ENCODE data around the gene CACNA1C.
A peak's percentile ranks its signal among the peaks of the same experiment; 100 is the strongest.

Gene CACNA1C

DNA sequence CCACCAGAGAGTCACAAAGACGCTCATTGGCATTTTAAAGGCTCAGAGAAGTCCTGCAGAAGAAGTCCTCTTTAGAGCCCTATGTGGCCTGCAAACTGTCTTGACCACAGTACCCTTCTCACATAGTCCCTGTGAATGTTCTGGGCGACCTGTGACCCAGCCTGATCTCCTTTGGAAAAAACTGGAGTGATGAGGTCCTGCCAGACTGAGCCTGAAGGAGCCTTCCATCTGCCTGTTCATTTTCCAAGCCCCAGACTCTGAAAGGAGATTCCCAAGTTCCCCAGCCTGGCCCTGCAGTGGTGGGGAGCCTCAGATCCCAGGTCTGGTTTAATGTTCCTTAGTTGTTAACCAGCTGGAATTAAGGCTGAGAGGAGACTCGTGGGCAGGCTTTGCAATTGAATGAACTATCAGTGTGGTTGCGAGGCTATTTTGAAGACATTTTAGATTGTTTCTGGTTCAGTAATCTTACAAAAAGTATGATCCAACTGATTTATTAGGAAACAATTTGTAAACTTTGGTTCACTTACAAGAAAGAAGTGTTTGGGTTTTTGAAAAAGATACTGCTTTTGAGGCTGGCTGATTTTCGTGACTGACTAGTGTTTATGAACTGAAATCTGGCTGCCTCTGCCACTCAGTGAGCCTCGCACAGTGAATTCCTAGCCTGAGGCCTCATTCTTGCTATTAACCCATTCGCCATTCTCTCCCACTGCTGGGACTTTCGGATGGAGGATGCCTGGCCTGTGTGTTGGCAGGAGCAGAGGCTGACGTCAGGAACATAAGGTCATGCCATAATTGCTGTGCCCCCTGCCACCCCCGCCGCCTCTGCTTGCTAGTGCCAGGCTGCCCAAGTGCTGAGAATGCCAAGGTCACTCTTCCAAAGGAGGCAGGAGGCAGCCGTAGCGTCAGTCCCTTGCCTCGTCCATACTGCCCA, 249.0 kb downstream of the CACNA1C start:
- DNase-seq: no peak

- no peak for DNase-seq
Measured at GRCh38 chr12:2302711-2303580, 250.2 kb downstream of the CACNA1C start.

DNA sequence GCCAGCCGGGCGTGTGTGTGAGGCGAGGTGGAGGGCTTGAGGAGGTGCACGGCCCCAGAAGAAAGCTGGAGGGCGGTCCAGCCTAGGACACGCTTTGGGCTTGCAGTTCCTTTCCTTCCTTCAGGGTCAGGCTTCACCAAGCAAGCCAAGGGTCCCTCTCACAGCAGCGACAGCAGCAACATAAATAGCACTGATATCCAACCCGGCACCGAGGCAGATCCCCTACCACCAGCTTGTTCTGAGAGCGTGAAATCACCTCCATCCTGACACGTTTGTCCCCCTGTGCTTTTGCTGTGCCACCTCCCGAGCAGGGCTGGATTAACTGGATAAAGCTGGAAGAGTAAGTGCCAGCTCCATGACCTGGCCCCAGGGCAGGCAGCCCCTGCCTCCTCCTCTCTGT, 251.4 kb downstream of the CACNA1C start:
- DNase-seq: no peak

DNA sequence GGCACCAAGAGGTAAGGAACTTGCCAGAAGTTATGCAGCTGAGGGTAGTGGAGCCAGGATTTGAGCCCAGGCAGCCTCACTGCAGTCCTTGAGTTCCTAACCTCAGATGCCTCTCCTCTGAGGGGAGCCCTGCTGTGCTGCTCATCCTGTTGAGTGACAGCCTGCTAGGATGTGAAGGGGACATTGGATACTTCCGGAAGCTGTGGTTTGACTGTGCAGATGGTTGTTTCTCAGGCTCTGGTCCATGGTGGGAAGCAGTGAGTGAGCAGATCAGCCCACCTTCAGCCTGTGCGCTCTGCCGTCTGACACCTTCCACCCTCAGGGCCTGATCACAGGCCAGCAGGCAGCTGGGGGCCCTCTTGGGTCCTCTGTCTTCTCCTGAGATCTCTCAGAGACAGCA, 253.2 kb downstream of the CACNA1C start:
- DNase-seq: no peak

DNA sequence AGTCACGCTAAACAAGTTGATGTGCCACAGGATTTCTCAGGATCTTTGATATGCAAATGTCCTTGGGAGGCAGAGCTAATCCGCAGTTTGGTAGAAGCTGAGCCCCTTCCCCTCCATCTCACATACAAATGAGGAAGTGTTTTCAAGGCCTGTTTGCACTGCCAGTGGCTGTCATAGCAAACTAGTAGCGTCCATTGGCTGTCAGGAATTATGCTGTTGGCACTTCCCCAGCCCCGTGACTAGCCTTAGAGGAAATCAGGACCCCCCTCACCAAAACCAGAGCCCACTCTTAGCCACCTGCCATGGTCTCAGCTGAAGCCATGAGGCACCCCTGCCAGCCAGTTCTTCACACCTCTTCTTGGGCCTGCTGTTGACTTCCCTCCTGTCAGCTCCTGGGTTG, 253.9 kb downstream of the CACNA1C start:
- DNase-seq: no peak

DNA sequence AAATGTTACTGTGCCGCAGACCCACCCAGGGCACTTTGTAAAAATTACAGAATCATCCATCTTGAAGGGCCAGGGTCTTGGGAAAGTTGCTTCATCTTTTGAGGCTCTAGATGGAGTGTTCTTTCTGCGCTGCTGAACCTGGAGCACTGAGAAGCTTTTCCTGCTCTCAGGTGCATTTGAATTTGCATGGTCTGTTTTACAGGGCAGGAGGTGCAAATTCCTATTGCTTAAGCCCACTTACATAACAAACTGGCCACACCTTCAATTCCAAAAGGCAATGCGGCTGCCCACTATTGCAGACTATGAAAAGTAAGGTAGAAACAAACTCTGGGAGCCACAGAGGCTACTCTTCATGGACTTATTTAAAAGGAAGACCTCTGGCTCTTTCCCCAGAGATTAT, 254.8 kb downstream of the CACNA1C start:
- DNase-seq: no peak

- DNase-seq: peak; percentile 20
Measured at GRCh38 chr12:2309647-2310046, 256.9 kb downstream of the CACNA1C start.

DNA sequence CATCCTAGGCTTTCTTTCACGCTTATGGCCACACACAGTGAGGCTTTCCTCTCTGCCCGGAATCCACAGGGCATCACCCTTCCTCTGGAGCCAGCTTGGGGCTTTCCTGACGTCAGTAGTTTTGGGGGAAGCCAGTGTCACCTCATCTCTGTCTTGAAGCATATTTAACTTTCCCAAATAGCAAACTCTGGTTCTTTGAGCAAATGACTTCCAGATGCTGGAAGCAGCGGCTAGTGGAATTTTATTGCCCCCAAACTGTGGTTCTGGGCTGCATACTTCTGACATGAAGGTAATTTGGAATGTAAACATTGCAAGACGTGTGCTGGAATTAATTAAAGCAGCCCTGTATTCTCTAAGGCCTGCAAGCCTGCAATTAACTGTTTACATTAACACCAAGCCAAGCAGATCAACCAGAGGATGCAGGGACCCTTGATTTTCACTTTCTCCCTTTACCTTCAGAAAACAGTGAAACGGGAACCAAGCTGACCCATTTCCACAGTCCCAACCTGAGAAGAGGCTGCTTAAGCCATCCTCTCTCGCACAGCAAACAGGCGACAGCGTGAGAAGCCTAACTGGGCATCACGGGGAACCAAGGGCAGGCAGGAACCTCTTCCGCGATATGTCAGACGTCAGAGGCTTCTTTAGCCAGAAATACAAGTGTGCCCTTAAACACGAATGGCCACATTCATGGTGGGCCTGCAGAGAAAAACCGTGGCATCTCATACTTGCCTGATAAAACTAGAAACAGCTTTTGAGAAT, 258.4 kb downstream of the CACNA1C start:
- no peak for DNase-seq

DNA sequence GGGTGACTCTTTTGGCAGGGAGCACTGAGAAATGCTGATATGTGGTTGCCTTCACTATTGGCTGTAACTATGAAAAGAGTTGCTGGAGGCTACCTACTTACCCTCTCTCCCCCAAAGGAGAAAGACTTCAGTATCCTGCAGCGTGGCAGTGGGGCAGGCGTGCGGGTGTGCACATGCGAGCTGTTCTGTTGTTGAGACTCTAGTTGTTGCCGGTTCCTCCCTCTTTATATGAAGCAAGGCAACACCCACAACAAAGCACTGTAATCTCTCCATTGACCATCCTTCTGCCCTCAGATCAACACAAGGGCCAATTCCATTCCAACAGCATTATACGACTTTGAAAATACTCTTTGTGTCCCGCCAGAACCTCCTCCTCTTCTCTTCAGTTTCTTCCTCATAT, 259.4 kb downstream of the CACNA1C start:
- DNase-seq: no peak

- DNase-seq: no peak
Measured at GRCh38 chr12:2312770-2313169, 260.0 kb downstream of the CACNA1C start.

DNA sequence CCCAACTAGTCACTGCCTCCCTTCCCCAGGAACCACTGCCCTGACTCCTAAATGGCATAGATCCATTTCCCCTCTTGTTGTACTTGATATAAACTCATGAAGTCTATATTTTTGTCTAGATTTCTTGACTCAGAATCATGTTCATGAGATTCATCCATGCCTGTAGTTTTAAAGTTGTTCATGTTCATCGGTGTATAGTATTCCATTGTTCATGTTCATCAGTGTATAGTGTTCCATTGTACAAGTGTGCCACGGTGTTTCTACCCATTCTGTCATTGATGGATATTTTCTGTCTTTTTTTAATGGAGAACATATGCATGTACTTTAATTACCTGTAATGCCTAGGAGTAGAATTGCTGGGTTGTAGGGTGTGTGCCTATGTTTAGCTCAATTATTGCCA, 261.7 kb downstream of the CACNA1C start:
- DNase-seq: no peak

GRCh38 chr12:2317772-2318171, 265.0 kb downstream of the CACNA1C start:
- no peak for DNase-seq

DNA sequence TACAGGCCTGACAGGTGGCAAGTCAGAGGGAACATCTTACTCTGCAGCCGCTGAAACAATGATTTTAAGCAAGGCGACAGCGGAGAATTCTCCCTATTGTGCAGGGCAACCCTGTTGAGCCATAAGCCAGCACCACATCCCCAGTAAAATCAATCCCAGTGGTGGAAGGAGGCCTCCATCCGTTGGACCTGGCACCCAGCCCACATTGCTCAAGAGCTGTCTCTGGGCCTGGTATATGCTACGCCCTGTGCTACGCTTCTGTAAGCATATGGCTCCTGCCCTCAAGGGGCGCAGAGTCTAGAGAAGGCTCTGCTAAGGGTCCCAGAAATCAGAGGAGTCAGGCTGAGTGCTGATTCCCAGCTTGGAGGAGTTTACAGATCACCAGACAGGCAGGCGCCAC, 265.5 kb downstream of the CACNA1C start:
- DNase-seq: no peak

DNA sequence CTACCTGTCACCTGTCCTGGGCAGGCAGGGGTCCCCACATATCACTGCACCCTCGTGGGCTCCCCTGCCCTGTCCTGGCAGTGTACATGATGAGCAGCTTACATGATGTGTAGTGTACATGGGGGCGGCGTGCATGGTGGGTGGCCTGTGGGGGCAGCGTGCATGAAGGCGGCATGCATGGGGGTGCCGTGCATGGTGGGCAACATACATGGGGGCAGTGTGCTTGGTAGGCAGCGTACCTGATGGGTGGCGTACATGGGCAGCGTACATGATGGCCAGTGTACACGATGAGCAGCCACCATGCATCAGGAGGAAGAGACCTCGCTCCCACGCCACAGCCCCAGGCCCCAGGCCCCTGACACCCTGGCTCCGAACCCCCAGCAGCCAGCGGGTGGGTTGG, 266.3 kb downstream of the CACNA1C start:
- DNase-seq: no peak

DNA sequence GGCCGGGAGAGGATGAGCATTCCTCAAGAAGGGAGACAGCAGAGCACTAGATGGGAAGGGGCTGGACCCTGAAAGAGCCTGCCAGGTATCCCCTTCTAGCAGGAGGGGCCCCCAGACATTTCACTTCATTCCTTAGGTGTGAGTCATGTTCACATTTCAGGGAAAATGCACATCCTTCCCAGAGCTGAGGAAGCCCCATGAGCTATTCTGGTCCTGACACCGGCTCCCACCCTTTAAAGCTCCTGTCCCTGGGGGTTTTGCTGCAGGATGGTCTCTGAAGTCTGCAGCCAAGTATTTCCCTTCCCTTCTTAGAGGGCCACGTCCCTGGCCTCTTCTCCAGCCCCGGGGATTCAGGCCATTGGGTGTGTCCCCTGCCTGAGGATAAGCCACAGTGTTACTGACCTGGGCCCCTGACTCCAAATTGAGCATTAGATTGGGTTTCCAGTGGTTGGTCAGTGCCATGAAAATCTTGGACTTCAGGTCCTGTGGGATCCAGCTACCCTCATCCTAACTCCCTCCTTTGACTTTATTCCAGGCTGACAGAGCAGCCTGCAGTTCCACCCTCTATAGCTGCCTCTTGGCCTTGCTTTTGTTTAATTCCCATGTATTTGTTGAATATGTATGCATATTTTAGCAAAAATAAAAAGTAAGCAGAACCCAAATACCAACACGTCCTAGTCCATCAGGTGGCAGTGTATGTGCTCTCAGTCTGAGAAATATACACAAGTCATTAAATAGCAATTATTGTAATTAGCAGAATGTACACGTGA, 267.1 kb downstream of the CACNA1C start:
- DNase-seq: no peak

GRCh38 chr12:2320841-2321240, 268.1 kb downstream of the CACNA1C start:
- DNase-seq: no peak

DNA sequence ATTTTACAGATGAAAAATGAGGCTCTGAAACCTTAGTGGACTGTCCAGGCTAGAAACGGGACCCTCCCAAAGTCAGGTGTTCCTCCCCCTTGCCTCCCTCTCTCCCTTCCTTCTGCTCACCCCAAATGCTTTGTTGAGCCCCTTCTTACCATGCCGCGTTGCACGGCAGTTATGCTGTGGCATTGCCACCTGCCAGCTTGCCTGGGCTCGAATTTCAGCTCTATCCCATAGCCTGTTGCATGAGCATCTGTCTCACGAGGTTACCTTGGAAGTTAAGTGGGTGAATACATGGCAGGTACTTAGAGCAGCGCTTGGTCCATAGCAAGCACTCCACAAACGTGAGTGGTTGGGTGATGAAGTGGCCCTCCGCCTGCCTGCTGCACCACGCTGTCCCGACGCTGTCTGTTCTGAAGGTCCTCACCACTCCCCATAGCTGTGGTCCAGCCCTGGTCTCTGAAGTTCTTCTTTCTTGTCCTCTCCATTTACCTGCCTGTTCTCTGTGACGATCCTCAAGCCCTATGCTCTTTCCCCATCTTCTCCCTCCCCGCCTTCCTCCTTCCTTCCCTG, 269.9 kb downstream of the CACNA1C start:
- no peak for DNase-seq

- DNase-seq: peak; percentile 69
Measured at GRCh38 chr12:2323532-2324255, 270.9 kb downstream of the CACNA1C start.

- no peak for DNase-seq
Measured at GRCh38 chr12:2324387-2324786, 271.6 kb downstream of the CACNA1C start.

GRCh38 chr12:2325519-2325918, 272.7 kb downstream of the CACNA1C start:
- no peak for DNase-seq

DNA sequence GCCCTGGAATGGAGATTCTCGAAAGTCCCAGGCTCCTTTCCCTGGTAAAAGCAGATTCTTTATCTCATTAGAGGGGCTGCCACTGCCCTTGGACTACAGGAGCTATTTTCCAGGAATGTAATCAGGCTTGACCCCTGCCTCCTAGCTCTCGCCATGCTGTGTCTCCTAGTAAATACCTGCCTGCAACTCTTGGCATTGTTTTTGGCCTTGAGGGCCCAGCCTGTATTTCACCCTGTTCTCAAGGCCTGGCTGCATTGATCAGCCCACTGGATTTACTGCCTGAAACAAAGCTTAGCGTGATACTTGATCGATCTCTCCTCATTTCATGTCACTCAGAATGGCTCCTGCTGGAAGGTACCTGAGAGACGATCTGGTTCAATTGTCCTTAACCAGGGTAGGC, 273.7 kb downstream of the CACNA1C start:
- no peak for DNase-seq
